SIG-M5 treated with dmso at 0.1 percent for 504 hours (cell line): ENCODE measurements around the gene CHN1.

ENCODE experiments used
- DNase-seq: peaks from one replicate; lab custom pipeline; 2025; ENCODE audit not compliant: unreplicated experiment; lab: John Stamatoyannopoulos, UW

The CHN1 gene

DNA sequence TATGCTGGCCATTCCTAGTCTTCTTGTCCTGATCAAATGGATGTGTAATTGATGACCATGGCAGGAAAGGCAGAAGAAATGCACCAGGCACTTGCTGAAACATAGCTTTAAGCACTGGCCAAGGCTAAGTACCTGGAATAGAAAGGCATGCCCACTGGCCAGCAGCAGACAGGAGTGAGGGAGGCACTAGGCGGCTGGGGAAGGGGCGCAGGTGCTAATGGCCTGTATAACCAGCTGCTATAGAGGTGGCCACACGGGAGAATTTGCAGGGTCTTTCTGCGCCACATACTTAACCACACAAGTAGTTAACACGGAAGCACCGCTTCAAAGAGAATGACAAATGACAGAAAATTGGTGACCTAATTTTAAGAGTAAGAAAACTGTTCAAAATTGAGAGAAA, 174.6 kb downstream of the CHN1 start:
- DNase-seq = no peak

DNA sequence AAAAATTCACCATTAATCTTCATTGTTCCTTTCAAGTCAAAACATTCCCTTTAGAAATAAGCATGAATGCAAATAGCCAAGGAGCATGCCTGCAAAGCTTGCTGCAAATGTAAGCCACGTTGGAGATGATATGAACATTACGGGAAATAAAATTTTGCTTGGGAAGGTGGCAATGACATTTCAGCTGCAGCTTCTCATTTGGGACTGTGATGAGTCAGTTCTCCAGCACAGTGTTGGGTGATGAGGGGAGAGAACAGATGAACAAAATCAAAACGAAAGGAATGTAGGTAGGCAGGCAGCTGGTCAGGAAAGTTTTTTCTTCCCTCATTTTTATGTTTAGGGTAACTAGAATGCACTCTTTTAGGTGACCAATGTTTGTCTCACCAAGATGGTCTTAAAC, 175.6 kb downstream of the CHN1 start:
- no peak for DNase-seq

DNA sequence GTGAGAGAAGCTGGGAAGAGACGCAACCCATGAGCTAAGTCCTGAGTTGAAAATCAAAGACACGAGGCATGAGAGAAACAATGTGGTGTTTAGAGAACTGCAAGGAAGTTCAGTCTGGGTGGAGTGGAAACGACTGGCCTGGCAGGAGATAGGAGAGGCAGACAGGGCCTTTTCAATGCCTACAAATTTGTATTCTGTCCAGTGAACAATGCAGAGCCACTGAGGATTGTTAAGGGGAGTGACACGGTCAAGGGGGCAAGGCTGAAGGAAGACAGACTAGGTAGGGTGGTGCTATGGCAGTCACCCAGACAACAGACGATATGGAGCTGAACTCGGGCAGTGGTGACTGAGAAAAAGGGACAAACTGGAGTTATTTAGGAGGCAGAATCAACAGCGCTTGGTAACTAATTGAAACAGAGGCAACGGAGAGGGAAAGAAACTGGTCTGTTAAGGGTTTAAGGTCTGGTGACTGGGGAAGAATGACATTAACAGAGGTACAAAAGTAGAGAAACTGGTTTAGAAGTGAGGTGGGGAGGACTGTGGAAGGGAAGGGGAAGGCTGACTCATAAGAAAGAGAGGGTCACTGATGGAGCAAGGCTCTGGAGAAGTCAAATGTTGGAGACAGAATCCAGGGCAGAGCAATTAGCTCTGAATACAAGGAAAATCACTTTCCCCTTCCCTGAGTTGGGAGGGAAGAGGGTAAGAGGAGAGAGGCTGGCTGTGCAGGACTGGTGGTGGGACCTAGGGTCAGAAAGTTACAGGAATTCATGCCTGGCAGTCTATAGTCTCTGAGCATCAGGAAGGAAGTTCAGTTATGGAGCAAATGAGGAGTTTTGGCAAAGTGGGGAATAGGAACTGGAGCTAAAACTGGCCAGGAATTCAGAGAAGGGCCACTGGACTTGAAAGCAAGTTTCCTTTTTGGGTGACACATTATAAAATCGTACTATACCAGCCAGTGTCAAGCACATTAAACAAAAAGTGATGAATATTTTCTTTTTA, 177.5 kb downstream of the CHN1 start:
- DNase-seq = peak; percentile 37

DNA sequence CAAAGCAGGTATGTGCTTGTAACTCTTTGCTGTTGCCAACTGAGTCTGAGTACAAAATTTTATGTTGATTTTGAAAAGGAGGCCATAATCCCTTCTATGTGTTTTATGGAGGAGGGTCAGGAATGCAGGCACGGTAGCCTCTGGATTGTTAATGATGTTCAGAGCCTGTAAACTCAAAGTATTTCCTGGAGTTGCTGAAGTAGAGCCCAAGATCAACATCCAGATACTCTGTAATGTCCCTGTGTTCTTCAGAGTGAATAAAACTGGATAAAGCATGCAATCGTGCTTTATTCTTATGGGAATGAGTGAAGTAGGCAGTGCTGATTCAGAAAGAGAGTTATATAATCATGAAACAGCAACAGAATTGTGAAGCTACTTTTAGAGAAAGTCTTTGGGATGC, 179.1 kb downstream of the CHN1 start:
- no peak for DNase-seq

DNA sequence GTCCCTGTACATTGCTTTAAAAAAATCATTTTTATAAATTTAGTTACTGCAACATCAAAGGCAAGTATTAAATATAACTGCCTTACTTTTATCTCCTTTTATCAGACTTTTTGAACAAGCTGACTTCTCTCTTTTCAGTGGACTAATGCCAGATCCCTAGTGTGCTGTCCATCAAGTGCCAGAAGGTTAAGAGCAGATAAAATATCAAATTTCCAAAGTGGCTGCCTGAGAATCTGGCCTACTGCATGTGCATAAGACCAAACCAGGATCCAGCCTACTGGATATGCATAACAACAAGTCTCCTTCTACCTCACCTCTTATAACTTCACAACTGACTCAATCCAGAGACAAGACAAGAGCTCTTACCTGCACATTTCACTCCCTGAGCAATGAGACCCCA, 181.1 kb downstream of the CHN1 start:
- DNase-seq = no peak

DNA sequence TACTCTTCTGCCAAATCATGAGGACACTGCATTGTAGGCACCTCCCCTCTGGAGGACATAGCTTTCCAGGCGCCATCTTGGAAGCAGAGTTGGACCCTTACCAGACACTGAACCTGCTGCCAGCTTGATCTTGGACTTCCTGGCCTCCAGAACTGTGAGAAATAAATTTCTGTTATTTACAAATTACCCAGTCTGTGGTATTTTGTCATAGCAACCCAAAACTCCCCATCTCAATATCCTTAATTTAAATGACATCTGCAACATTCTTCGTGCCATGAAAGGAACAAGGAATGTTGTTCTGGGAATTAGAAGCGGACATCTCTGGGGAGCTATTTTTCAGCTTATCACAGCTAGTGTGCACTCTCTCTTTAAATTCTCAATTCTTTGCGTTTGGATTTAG, 183.6 kb downstream of the CHN1 start:
- no peak for DNase-seq

DNA sequence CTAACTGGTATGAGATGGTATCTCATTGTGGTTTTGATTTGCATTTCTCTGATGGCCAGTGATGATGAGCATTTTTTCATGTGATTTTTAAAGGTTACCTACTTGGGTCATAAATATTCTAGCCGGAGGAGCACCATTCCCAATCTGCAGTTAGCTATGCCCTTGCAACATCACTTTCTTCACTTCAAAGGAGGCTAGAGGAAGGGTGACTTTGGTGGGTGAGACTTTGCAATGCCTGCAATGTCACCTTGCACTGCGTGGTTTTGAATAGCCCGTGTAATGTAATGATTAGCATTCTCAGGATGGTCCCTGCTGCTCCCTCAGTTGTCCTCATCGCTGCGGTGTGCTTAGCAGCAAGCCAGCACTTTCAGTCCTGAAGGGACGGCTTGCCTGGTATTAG, 184.8 kb downstream of the CHN1 start:
- no peak for DNase-seq

DNA sequence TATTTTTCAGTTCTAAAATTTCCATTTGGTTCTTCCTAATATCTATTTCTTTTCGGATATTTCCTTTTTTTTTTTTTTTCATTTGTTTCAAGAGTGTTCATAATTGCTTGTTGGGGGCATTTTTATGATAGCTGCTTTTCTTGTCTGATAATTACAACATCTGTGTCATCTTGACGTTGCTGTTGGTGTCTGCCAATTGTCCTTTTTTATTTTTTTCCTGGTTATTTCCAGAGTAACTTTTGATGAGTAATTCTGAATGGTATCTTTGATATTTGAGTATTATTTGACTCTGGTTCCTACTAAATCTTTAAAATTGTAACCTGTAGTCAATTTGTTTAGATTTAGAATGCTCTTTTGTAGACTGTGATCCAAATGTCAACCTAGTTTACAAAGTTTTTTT, 189.7 kb downstream of the CHN1 start:
- DNase-seq = no peak

DNA sequence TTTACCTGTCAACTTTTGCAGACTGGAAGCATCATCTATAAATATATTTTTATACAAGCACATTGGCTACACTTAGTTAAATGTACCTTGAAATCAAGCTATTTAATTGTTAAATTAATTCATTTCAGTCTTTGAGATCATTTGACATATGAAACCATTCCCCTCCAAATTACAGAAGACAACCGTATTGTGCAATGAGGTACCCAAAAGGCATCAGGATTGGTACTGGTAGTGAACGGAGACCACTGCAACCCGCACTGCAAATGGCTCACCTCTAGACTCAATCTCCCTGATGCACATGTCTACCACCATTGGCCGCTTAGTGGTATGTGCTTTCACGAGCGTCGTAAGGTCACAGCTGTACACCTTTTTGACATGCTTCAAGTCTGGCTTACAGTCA, 193.1 kb downstream of the CHN1 start:
- no peak for DNase-seq

DNA sequence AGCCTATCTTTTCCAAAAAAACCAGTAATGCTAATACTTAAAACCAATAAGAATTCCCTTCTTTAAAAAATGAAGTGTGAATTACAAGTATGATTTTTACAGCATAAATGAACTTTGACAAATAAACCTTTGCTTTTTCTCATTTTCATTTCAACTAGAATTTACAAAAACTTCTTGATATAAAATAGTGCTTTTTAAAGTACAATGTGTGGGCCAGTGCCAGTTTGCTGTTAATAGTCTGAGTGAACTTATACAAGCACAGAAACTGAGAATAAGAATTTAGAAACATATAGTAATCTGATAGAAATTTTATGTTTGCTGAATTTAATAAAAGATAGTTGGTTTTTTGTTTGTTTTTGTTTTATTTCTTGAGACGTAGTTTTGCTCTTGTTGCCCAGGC, 197.2 kb downstream of the CHN1 start:
- DNase-seq = no peak

DNA sequence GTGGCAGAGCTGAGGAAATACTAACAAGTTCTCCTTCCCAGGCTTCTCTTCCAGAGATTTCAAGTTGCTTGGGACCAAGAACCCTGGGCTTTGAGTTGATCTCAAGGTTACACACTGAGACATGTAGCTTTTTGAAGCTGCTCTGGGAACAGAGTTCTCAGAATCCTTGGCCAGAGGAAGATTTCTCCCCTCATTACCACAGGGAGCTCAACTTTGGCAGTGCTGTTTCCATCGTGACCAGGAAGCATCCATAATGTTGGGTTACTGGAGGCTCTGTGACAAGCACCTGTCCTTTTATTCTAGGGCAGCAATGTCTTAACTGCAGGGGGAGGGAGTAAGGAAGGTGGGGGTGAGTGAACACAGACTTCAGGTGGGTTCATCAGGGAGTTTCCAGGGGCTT, 199.4 kb downstream of the CHN1 start:
- DNase-seq = no peak

DNA sequence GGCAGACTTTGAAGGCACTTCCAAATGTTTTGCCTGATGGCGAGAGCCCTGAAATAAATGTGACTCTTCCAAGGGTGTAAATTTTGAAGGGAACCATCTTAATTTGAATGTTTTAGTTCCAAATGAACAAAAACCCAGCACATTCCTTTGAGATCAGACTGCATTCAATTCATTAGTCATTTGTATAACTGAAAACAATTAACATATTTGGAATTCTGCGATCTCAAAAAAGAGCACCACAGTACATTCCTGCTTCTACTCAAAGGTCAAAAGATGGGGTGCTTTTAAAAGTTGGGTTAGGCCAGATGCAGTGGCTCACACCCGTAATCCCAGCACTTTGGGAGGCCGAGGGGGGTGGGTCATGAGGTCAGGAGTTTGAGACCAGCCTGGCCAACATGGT, 202.7 kb downstream of the CHN1 start:
- DNase-seq = no peak

DNA sequence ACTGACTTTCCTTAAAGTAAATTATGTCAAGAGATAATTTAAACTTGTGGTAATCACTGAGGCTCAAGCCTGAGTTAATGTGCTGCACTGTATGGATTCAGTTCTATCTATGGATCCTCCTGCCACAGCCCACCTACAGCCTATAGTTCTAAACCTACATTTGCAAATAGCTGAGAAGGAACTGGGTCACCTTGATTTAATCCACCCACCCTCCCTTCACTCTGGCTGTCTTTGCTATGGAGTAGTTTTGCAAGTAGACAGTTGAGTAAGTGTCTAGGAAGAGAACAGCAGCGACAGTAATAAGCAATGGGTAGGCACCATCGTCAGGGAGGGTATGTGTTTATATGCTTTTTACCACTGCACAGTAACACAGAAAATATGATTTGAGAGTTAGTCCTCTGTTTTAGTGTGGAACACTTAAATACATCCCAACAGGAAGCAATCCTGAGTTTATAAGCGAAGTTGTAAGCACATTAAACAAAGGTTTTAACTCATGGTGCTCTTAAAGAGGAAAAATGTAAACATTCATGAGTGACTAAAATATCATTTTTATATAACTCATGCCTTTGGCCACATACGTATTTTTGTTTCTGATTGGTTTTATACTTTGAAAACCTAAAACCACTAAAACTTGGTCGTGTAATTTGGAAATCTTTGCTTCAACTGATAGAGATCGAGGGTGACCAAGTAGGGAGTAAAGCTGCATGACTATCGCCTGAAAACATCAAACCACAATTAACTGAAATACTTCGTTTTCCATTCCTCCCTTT, 204.6 kb downstream of the CHN1 start:
- no peak for DNase-seq

DNA sequence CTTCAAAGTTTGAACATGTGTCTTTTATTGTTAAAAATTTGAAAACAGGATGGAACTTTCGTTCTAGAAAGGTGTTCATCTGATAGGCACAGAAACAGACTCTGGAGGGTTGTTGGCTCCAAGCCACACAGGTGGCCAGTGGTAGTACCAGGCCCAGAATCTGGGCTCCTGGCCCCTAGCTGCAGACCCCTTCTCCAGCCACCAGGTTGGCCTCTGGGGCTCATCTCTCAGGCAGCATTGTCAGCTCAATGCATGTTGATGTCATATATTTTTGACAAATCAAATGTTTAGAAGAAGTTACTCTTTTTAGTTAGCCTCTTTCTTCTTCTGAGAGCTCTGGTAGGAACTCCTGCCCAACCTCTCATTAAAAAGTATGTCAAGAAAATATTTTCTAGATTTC, 206.4 kb downstream of the CHN1 start:
- no peak for DNase-seq

DNA sequence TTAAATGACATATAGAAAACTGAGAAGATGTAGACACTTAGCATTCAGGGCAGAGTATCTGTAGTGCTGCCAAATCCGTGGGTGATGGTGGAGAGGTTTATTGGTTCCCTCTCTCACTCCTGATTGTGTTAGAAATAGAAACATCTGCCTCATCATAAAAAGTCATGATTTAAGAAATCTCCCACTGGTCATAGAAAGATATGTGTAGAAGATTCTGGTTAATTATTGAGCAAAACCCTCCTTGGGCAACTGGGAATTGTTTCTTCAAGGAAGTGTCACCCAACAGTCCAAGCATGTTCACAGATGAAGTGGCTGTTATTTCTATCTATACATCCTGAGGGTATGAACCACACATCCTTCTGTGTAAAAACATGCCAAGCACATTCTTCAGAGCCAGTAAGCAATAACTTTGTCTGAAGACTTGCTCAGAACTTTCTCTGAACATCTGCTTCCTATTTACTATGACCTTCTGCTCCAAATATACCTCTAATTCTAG, 207.4 kb downstream of the CHN1 start:
- no peak for DNase-seq

DNA sequence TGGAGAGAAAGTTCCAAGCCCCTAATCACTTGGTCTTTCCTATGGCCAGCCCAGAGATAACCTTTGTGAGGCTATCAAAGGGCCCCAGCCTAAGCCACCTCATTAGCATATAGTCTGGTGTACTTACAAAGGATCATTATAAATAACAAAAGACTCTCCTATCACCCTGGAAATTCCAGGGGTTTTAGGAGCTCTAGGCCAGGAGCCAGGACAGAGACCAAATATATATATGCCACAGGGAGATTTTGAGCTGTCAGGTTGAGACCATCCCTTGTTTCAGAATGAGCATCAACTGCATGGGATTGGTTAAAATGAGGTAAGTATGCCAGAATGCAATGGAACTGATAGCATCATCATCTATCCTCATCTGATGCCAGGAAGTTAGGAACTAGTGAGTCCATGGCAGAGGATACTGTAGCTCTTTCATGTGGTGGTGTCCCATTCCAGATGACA, 208.8 kb downstream of the CHN1 start:
- DNase-seq = no peak

DNA sequence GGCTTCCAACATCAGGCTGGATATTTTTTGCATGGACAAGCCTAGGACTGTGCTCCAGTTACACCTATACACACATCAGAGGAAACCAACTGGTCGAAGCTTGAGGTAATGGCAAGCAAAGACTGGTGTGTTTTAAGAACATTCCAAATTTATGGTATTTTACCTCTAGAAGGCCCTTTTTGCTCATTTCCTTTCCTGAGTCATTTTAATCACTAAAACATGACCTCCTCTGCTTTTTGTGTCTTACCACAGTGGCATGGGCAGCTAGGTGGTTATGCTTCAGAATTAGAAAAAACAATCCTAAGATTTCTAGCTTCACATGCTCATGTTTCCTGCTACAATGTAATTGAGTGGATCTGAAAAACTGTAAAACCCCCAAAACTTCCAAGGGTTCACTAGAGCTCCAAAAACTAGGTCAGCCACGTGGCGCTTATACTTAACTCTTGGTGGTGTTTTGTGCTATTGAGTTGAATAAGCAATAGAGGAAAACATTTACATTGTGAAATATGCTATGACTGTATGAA, 210.3 kb downstream of the CHN1 start:
- DNase-seq = no peak

DNA sequence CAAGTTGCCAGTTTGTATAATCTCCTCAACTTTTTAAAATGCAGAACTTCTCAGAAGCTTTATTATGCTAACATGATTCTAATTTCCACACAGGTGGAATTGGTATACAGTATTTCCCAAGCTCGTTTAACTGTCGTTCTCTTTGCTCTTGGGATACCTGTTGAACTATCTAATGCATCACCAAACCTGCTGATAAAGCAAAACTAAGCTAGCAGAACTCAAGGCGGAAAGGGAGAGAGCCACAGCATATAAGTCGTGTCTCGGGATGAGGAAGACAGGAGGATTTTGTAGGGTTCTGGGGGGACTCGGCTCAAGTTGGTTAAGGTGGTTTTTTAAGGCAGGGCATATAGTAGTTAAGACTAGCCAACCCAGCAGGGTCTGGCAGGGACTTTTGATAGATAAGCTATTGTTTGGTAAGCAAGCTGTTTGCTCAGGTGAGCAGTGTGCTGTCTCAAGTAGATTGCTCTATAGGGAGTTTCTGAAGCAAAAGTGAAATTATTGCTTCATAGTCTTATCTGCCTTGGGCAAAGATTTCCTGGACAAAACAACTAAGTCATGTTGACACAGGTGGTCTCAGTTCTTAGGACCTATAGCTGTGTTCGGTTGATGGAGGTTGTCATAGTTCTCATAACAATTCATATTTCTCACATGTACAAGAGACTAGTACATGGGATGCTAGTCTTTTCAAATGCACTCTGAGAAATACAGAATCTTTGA, 212.7 kb downstream of the CHN1 start:
- DNase-seq = no peak

DNA sequence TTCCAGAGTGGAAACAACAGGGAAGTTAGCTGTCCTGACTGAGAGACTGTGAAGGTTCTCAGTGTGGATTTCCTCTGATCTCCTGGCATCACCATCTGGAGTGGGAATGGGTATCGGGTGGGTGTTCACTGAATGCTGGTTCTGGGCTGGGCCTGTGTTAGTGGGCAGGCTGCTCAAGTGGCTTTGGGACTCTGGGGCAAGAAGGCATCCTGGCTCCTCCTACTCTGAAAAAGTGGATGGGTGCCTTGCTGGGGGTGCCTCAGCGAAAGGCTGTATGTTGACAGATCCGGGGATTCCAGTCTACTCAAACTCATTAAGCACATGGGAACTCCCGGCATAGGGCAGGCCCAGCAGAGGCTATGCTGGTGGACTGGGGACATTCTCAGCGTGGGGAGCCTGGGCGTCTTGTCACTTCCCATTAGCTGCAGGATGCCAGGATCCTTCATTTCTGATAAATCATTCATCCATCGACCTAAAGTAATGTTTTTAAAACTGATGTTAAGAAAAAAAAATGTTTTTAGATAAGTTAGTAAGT, 213.4 kb downstream of the CHN1 start:
- DNase-seq = no peak

DNA sequence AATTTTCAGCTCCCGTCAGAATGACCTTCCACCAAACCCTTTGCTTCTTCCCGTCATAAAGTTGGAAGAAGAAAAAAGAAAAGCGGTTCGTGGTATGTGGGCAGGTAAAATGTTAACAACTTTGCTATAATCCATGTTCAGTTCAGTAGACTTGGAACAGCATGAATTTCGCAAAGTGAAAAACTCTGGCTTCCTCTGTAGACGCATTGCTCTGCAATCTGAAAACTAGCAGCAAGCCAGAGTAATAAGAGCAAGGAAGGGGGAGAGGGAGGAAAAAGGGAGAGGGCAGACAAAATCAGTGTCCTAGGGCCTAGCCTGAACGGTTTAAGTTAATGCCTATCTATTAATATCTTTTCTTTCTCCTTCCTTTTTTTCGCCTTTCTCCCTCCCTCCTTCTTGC, 214.2 kb downstream of the CHN1 start:
- no peak for DNase-seq

DNA sequence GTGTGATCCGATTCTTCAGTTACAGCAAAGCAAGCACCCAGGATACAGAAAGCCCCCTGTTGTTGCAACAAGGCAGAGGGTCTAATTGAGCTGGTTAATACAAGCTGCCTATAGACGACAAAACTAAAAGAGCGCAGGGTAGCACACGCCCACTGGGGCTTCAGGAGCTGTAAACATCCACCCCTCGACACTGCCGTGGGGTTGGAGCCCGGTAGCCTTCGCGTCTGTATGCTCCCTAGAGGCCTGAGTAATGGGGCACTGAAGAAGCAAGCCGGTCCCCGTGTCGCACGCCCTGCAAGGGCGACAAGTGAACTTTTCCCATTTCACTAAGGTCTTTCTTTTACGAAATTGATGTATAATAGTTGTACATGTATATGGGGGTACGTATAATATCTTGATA, 216.2 kb downstream of the CHN1 start:
- no peak for DNase-seq
